ENCODE results near the gene GCLC.

Gene GCLC

GRCh38 chr6:53541900-53542299 is 3.0 kb downstream of the GCLC start:
- DNase-seq, result no peak
- TF ChIP-seq, protein P1, sequence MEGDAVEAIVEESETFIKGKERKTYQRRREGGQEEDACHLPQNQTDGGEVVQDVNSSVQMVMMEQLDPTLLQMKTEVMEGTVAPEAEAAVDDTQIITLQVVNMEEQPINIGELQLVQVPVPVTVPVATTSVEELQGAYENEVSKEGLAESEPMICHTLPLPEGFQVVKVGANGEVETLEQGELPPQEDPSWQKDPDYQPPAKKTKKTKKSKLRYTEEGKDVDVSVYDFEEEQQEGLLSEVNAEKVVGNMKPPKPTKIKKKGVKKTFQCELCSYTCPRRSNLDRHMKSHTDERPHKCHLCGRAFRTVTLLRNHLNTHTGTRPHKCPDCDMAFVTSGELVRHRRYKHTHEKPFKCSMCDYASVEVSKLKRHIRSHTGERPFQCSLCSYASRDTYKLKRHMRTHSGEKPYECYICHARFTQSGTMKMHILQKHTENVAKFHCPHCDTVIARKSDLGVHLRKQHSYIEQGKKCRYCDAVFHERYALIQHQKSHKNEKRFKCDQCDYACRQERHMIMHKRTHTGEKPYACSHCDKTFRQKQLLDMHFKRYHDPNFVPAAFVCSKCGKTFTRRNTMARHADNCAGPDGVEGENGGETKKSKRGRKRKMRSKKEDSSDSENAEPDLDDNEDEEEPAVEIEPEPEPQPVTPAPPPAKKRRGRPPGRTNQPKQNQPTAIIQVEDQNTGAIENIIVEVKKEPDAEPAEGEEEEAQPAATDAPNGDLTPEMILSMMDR (IDR thresholded peaks at IDR 0.05; ENCODE audit: low read depth, low read length), result no peak
- H3K27me3 ChIP-seq (ENCODE audit: insufficient read depth, low read depth, severe bottlenecking), result no peaks in the 10 kb centered on the region

GRCh38 chr6:53540129-53540692 is 4.7 kb downstream of the GCLC start:
- Histone ChIP-seq H3K27ac (no peak overlapping the region), H3K9me3 (ENCODE audit: severe bottlenecking) (peaks cover 2% of the 10 kb centered on the region), H3K36me3 (peaks cover 13% of the 10 kb centered on the region), H3K27me3 (ENCODE audit: insufficient read depth, low read depth, severe bottlenecking) (no peaks in the 10 kb centered on the region), H3K4me3 (ENCODE audit: low read depth, low read length) (no peak overlapping the region)
- TF ChIP-seq, protein P1 (IDR thresholded peaks at IDR 0.05; ENCODE audit: low read depth, low read length), result no peak
- no peak for DNase-seq

More at GRCh38 chr6:53541900-53542299, 3.0 kb downstream of the GCLC start:
- H3K9me3 ChIP-seq (ENCODE audit: severe bottlenecking), result peaks cover 4% of the 10 kb centered on the region
- no peak overlapping the region for H3K4me3 ChIP-seq (ENCODE audit: low read depth, low read length)
- H3K27ac ChIP-seq, result no peak overlapping the region
- H3K36me3 ChIP-seq, result peaks cover 13% of the 10 kb centered on the region

DNA sequence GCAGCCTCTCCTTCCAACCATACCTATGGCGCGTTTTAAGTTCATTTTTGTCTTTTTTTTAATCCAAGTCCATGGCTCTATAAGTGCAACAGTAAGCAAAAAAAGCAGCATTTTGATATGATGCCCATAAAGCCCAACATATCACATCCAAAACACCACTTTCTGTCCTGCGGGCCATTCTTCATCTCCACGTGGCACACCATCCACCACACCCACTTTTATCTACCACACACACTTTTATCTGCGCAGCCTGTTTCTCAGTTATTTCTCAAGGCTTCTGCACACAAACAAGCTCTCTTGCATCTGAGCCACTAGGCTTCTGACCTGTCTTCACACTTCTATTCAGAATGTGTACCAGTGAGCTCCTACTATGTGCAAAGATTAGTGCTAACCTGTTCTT is 5.3 kb downstream of the GCLC start:
- H3K27me3 ChIP-seq (ENCODE audit: insufficient read depth, low read depth, severe bottlenecking), result no peaks in the 10 kb centered on the region
- no peak for DNase-seq
- TF ChIP-seq, protein P1 (IDR thresholded peaks at IDR 0.05; ENCODE audit: low read depth, low read length), result no peak
- H3K4me3 ChIP-seq (ENCODE audit: low read depth, low read length), result no peak overlapping the region
- peaks cover 13% of the 10 kb centered on the region for H3K36me3 ChIP-seq
- H3K9me3 ChIP-seq (ENCODE audit: severe bottlenecking), result no peaks in the 10 kb centered on the region
- no peak overlapping the region for H3K27ac ChIP-seq

DNA sequence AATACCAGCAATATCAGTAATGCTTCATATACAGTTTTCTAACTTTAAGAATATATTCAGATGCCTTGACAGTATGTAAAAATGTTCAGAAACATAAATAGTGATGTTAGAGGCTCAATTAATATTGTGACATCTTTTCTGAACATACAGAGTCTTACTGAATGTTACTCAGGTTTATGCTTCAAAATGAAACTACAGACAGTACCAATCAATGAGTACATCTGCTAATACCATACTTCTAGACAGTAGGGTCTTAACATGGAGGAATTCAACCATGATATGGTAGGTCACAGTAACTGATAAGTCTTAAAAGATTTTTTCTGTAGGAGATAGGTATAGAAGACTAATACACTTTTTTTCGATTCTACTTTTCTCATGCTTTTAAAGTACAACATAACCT is 8.3 kb downstream of the GCLC start:
- Histone ChIP-seq H3K4me3 (ENCODE audit: low read depth, low read length) (no peak overlapping the region), H3K9me3 (ENCODE audit: severe bottlenecking) (no peaks in the 10 kb centered on the region), H3K27me3 (ENCODE audit: insufficient read depth, low read depth, severe bottlenecking) (no peaks in the 10 kb centered on the region), H3K36me3 (peaks cover 6% of the 10 kb centered on the region), H3K27ac (no peak overlapping the region)
- TF ChIP-seq, protein P1 (IDR thresholded peaks at IDR 0.05; ENCODE audit: low read depth, low read length), result no peak
- DNase-seq, result no peak

GRCh38 chr6:53532942-53533341 is 12.0 kb downstream of the GCLC start:
- TF ChIP-seq, protein P1 (IDR thresholded peaks at IDR 0.05; ENCODE audit: low read depth, low read length), result no peak
- Histone ChIP-seq H3K4me3 (ENCODE audit: low read depth, low read length) (no peak overlapping the region), H3K36me3 (no peaks in the 10 kb centered on the region), H3K27ac (no peak overlapping the region), H3K27me3 (ENCODE audit: insufficient read depth, low read depth, severe bottlenecking) (no peaks in the 10 kb centered on the region), H3K9me3 (ENCODE audit: severe bottlenecking) (no peaks in the 10 kb centered on the region)
- DNase-seq, result no peak
